ENCODE data around the gene XRCC2.

GRCh38 chr7:152641384-152641783 lies 34.6 kb downstream of the XRCC2 start:
- TF ChIP-seq POLR2AphosphoS5 (IDR thresholded peaks at IDR 0.05; ENCODE audit: low read depth, low read length) (no peak), POLR2A (IDR thresholded peaks at IDR 0.05; ENCODE audit: low read depth, low read length) (no peak)
